ENCODE measurements around the gene TOMM34.

Gene TOMM34

GRCh38 chr20:44897133-44897532, 63.1 kb downstream of the TOMM34 start:
- TF ChIP-seq, protein P1, sequence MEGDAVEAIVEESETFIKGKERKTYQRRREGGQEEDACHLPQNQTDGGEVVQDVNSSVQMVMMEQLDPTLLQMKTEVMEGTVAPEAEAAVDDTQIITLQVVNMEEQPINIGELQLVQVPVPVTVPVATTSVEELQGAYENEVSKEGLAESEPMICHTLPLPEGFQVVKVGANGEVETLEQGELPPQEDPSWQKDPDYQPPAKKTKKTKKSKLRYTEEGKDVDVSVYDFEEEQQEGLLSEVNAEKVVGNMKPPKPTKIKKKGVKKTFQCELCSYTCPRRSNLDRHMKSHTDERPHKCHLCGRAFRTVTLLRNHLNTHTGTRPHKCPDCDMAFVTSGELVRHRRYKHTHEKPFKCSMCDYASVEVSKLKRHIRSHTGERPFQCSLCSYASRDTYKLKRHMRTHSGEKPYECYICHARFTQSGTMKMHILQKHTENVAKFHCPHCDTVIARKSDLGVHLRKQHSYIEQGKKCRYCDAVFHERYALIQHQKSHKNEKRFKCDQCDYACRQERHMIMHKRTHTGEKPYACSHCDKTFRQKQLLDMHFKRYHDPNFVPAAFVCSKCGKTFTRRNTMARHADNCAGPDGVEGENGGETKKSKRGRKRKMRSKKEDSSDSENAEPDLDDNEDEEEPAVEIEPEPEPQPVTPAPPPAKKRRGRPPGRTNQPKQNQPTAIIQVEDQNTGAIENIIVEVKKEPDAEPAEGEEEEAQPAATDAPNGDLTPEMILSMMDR (IDR thresholded peaks at IDR 0.05; ENCODE audit: low read depth, low read length, missing control alignments), result no peak
- no peak overlapping the region for H3K4me3 ChIP-seq (ENCODE audit: low read depth, low read length)
- DNase-seq (ENCODE audit: low read depth), result no peak

DNA sequence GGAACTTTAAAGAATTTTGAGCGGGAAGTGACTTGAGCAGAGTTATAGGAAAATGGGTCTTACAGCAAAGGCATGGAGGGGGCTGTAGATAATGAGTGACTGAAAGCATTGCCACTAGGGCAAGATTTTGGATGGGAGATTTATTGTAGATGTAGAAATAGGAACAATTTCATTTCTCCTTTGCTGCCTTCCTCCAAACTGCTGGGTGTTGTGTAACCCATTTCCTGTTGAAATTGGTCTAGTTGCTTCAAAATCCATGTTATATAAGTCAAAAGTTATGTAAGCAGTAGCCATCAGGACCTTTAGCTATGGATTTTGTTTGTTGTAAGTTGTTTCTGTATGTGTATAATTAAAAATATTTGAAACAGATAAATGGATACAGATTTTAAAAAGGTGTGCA, 63.6 kb downstream of the TOMM34 start:
- TF ChIP-seq, protein P1 (IDR thresholded peaks at IDR 0.05; ENCODE audit: low read depth, low read length, missing control alignments), result no peak
- DNase-seq (ENCODE audit: low read depth), result no peak
- H3K4me3 ChIP-seq (ENCODE audit: low read depth, low read length), result no peak overlapping the region

- DNase-seq (ENCODE audit: low read depth), result no peak
Observed at GRCh38 chr20:44894959-44895358, 65.2 kb downstream of the TOMM34 start.

More at GRCh38 chr20:44894959-44895358, 65.2 kb downstream of the TOMM34 start:
- TF ChIP-seq, protein P1 (IDR thresholded peaks at IDR 0.05; ENCODE audit: low read depth, low read length, missing control alignments), result no peak
- no peak overlapping the region for H3K4me3 ChIP-seq (ENCODE audit: low read depth, low read length)
